ENCODE results near the gene SCAMP2.
A peak's percentile ranks its signal among the peaks of the same experiment; 100 is the strongest.

Gene SCAMP2

GRCh38 chr15:74815961-74816360 is 57.2 kb downstream of the SCAMP2 start:
- DNase-seq: no peak

GRCh38 chr15:74815121-74815934 is 57.8 kb downstream of the SCAMP2 start:
- DNase-seq: no peak

- DNase-seq: no peak
These were observed 60.6 kb downstream of the SCAMP2 start, which contains the start of gene LMAN1L for GRCh38 chr15:74812533-74812932. Gene LMAN1L (plus strand): TSS chr15:74812835. CDS start chr15:74812855, 20 bp downstream.

- DNase-seq: no peak
These were observed 63.2 kb downstream of the SCAMP2 start for GRCh38 chr15:74809956-74810355.

- DNase-seq: no peak
These were observed 63.9 kb downstream of the SCAMP2 start for GRCh38 chr15:74809242-74809641.

GRCh38 chr15:74808840-74809229 is 64.3 kb downstream of the SCAMP2 start:
- DNase-seq: no peak

- no peak for DNase-seq
These were observed 64.9 kb downstream of the SCAMP2 start for GRCh38 chr15:74808078-74808839.

GRCh38 chr15:74807282-74807681 is 65.9 kb downstream of the SCAMP2 start:
- no peak for DNase-seq

- DNase-seq: no peak
These were observed 68.2 kb downstream of the SCAMP2 start for GRCh38 chr15:74804935-74805334.

GRCh38 chr15:74802862-74803447 is 70.2 kb downstream of the SCAMP2 start:
- DNase-seq: no peak

GRCh38 chr15:74802290-74802689 is 70.9 kb downstream of the SCAMP2 start:
- DNase-seq: no peak

GRCh38 chr15:74801311-74801997 is 71.7 kb downstream of the SCAMP2 start:
- no peak for DNase-seq

- no peak for DNase-seq
These were observed 72.5 kb downstream of the SCAMP2 start for GRCh38 chr15:74800559-74801094.

- peak; percentile 92 for DNase-seq
These were observed 73.2 kb downstream of the SCAMP2 start for GRCh38 chr15:74799856-74800558.

- DNase-seq: peak; percentile 50
These were observed 73.8 kb downstream of the SCAMP2 start for GRCh38 chr15:74799255-74799855.

- DNase-seq: no peak
These were observed 74.5 kb downstream of the SCAMP2 start for GRCh38 chr15:74798388-74799254.

GRCh38 chr15:74795966-74796625 is 77.1 kb downstream of the SCAMP2 start:
- peak; percentile 48 for DNase-seq

GRCh38 chr15:74794970-74795349 is 78.2 kb downstream of the SCAMP2 start:
- DNase-seq: no peak

- no peak for DNase-seq
These were observed 78.8 kb downstream of the SCAMP2 start for GRCh38 chr15:74794248-74794969.
